ENCODE measurements around the gene TAGLN2.

TAGLN2 gene

DNA sequence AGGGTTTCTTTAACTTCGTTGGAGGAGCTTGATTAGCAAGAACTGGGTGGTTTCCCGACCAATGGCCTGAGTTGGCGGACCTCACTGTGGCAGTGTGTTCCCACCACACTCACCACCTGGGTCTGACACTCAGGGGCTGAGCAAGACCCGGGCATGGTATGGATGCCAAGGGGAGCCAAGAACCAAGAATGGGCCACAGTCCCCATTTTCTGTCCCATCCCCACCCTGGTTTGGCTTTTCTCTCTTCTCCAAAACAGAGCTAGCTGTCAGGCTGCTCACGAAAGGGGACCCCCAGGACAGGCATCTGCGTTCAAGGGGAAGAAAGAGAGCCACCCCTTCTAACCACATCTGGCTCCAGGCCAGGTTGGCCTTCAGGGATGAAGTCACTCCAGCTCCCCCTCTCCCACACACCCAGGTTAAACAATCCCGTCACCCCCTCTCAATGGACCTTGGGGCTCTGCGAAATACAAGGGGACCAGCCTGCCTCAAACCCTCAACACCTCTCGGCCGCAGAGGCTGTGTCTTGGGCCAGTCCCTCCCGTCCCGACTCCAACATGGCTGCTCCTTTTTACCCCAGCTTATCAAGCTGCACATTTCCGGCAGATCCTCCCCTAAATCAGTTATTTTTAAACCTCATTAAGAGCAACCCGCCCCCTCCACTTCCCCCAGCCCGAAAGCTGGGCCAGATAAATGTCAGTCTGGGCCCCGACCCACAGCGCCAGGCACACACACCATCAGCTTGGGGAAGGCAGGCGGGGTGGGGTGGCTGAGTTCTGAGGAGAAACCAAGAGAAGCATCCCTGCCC lies 3.4 kb downstream of the TAGLN2 start:
- DNase-seq (ENCODE audit: low read depth): peak; percentile 46
- H3K4me3 ChIP-seq (ENCODE audit: control insufficient read depth, low read depth, low read length): peak overlapping the region; percentile 98
- TF ChIP-seq, protein P1, sequence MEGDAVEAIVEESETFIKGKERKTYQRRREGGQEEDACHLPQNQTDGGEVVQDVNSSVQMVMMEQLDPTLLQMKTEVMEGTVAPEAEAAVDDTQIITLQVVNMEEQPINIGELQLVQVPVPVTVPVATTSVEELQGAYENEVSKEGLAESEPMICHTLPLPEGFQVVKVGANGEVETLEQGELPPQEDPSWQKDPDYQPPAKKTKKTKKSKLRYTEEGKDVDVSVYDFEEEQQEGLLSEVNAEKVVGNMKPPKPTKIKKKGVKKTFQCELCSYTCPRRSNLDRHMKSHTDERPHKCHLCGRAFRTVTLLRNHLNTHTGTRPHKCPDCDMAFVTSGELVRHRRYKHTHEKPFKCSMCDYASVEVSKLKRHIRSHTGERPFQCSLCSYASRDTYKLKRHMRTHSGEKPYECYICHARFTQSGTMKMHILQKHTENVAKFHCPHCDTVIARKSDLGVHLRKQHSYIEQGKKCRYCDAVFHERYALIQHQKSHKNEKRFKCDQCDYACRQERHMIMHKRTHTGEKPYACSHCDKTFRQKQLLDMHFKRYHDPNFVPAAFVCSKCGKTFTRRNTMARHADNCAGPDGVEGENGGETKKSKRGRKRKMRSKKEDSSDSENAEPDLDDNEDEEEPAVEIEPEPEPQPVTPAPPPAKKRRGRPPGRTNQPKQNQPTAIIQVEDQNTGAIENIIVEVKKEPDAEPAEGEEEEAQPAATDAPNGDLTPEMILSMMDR (conservative IDR thresholded peaks at IDR 0.05; ENCODE audit: control insufficient read depth, insufficient read depth, low read depth, low read length): no peak

DNA sequence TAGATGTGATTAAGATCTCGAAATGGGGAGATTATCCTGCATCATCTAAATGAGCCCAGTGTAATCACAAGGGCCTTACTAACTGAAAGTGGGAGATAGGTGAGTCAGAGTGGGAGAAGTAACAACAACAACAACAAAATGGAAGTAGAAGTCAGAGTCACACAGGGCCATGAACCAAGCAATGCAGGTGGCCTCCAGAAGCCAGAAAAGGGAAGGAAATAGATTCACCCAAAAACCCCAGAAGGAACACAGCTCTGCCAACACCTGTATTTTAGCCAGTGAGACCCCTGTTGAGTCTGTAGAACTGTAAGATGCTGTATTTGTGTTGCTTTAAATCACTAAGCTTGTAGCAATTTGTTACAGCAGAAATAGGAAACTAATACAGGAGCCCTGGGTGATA lies 4.1 kb downstream of the TAGLN2 start:
- H3K4me3 ChIP-seq (ENCODE audit: control insufficient read depth, low read depth, low read length): no peak overlapping the region
- TF ChIP-seq, protein P1 (conservative IDR thresholded peaks at IDR 0.05; ENCODE audit: control insufficient read depth, insufficient read depth, low read depth, low read length): no peak
- DNase-seq (ENCODE audit: low read depth): peak; percentile 49

DNA sequence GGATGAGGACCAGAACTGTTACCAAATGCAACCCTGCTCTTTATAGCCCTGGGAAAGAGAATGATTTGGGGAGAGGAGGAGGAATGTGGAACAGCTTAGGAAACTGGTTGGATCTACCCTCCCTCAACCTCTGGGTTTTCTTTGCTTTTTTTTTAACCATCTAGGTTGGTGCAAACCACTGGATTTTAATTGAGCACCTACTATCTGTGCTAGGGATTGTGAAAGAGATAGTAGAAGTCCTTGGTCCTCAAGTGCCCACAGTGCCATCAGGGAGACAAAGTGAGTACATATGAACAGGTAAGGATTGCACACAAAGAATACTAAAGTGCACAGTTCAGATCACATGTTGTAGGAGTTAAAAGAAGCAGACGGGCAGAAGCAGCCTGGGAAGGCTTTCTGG lies 4.7 kb downstream of the TAGLN2 start:
- no peak overlapping the region for H3K4me3 ChIP-seq (ENCODE audit: control insufficient read depth, low read depth, low read length)
- no peak for DNase-seq (ENCODE audit: low read depth)
- TF ChIP-seq, protein P1 (conservative IDR thresholded peaks at IDR 0.05; ENCODE audit: control insufficient read depth, insufficient read depth, low read depth, low read length): no peak

DNA sequence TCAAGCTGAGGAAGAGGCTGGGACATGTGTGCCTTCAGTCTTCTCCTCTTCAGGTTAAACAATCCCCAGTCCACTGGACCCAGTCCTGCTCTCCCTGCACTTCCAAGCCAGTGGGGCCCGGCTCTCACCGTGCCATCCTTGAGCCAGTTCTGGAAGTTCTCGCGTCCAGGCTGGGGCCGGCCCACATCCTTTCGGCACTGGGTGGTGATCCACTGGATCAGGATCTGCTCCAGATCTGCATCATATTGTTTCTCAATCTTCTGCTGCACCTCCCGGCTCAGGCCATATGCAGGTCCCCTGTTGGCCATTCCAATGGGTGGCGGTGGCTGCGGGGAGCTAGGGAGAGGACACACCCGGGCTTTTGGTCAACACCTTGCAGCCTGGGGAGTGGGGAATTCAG lies 5.1 kb downstream of the TAGLN2 start:
- no peak for DNase-seq (ENCODE audit: low read depth)
- TF ChIP-seq, protein P1 (conservative IDR thresholded peaks at IDR 0.05; ENCODE audit: control insufficient read depth, insufficient read depth, low read depth, low read length): no peak
- no peak overlapping the region for H3K4me3 ChIP-seq (ENCODE audit: control insufficient read depth, low read depth, low read length)

DNA sequence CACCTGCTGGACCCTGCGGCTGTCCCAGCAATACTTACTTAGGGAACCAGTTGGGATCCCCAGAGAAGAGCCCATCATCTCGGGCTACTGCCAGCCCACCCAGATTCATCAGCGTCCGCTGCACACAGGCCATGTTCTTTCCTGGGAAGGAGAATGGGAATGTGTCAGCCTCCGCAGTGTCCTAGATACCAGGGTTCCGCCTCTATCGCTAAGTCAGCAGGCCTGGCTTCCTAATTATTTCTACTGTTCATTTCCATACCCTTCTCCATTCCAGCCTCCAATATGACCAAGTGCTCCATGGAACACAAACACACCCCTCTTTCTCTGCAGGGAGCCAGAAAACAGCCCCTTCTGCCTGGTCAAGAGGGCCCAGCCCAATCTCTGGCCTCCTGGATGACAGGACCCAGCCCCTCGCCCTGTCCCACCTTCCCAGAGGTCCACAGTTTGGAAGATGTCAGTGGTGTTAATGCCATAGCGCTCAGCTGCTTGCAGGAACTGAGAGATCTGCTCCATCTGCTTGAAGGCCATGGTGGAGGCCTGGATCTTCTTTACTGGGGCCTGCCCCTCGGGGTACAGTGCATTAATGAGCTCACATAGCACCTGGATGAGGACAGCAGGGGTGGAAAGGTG lies 6.0 kb downstream of the TAGLN2 start:
- no peak overlapping the region for H3K4me3 ChIP-seq (ENCODE audit: control insufficient read depth, low read depth, low read length)
- TF ChIP-seq, protein P1 (conservative IDR thresholded peaks at IDR 0.05; ENCODE audit: control insufficient read depth, insufficient read depth, low read depth, low read length): no peak
- no peak for DNase-seq (ENCODE audit: low read depth)

DNA sequence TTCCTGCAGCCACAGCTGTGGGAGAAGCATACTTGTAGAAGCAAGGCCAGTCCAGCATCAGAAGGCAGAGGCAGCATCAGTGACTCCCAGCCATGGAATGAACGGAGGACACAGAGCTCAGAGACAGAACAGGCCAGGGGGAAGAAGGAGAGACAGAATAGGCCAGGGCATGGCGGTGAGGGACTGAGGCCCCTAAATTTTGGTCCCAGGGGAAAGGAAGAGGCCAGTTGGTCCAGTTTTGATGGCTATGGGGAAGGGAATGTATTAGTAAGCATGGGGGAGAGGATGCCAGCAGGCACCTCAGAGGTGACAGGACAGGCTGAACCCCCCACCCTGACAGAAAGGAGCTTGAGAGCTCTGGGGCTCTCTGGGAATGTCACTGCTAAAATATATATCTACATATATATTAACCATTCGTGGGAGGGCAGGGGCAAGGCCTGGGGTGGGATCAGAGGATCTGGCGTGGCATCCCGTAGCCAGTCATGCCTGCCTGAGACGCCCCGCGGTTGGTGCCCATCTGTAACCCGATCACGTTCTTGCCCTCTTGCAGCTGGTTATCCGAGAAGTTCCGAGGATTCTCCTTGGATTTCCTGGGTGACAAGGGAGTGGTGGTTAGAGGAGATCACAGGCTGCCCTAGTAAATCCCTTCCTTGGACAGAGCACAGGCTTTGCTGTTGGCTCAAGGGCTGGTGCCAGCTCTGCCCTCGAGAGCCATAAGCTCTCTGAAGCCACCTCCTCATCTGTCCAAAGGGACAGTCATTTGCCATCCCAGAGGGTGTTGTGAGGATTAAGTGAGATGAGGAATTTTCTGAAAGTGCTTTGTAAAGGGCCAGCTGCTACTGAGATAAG lies 6.7 kb downstream of the TAGLN2 start:
- no peak for DNase-seq (ENCODE audit: low read depth)
- TF ChIP-seq, protein P1 (conservative IDR thresholded peaks at IDR 0.05; ENCODE audit: control insufficient read depth, insufficient read depth, low read depth, low read length): no peak
- H3K4me3 ChIP-seq (ENCODE audit: control insufficient read depth, low read depth, low read length): no peak overlapping the region

All from fibroblast of mammary gland (primary cell).